GM10266 (cell line): ENCODE results near the gene POPDC3.

ENCODE experiments used
- DNase-seq: peaks from one replicate; pipeline ENCODE4 v3.0.0; 2012; ENCODE audit errors: extremely low spot score
- TF ChIP-seq, protein P1 (sequence below): IDR thresholded peaks from 2 replicates; pipeline ENCODE4 v1.5.1; 2012; ENCODE audit warnings: mild to moderate bottlenecking, low read depth; ENCODE audit not compliant: control insufficient read depth, insufficient read depth; ENCODE audit errors: missing control alignments

Gene POPDC3

DNA sequence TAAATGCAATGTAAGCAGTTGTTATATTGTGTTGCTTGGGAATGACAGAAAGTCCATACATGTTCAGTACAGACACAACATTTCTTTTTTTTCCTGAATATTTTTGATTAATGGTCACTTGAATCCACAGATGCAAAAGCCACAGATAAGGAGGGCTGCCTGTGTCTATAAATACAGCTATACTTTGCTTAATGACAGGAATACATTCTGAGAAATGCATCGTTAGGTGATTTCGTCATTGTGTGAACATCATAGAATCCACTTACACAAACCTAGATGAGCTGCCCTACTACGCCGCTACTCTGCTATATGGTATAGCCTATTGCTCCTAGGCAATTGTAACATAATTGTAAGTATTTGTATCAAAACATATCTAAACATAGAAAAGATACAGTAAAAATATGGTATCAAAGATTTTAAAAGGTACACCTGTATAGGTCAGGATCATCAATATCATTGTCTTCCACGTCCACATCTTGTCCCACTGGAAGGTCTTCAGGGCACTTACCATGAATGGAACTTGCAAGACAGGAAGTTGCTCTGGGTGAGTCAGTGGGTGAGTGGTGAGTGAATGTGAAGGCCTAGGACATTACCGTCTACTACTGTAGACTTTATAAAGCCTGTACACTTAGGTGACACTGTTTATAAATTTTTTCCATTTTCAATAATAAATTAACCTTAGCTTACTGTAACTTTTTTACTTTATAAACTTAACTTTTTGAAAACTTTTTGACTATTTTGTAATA is 27.9 kb upstream of the POPDC3 start:
- TF ChIP-seq, protein P1, sequence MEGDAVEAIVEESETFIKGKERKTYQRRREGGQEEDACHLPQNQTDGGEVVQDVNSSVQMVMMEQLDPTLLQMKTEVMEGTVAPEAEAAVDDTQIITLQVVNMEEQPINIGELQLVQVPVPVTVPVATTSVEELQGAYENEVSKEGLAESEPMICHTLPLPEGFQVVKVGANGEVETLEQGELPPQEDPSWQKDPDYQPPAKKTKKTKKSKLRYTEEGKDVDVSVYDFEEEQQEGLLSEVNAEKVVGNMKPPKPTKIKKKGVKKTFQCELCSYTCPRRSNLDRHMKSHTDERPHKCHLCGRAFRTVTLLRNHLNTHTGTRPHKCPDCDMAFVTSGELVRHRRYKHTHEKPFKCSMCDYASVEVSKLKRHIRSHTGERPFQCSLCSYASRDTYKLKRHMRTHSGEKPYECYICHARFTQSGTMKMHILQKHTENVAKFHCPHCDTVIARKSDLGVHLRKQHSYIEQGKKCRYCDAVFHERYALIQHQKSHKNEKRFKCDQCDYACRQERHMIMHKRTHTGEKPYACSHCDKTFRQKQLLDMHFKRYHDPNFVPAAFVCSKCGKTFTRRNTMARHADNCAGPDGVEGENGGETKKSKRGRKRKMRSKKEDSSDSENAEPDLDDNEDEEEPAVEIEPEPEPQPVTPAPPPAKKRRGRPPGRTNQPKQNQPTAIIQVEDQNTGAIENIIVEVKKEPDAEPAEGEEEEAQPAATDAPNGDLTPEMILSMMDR = no peak
- DNase-seq = no peak

DNA sequence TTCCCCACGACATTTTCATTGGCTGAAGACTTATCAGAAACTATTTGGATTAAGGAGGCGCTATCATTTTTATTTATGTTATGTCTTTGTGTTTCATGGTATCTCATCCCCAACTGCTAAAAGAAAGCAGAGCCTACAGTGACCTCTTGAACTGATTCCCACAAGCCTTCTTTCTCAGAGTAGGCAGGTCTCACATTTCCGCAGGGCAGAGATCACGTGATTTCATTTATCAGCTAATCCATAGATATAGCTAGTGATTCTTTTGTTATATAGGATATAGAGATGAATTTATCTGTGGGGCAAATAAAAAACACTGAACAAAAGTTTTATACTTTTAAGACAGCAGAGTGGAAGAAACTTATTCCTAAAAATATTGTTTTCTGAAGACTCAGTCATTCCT is 25.0 kb upstream of the POPDC3 start:
- TF ChIP-seq, protein P1 = no peak
- no peak for DNase-seq

DNA sequence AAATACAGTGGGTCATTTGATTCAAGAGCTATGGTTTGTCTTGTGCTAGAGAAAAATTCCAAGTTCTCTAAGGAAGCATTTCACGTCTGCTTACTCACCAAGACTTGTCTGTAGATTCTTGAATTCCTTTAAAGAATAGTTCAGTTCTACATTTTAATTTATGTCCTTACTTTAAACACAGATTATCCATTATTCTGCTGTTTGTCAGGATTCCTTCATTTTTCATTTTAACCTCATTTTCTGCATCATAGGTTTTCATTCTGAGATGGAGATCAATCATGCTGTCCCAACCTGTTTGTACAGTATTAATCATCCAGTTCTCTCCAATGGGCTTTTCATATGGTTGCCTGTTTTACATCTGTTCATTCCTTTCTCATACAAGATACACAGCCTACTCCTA is 24.5 kb upstream of the POPDC3 start:
- no peak for DNase-seq
- TF ChIP-seq, protein P1 = no peak

DNA sequence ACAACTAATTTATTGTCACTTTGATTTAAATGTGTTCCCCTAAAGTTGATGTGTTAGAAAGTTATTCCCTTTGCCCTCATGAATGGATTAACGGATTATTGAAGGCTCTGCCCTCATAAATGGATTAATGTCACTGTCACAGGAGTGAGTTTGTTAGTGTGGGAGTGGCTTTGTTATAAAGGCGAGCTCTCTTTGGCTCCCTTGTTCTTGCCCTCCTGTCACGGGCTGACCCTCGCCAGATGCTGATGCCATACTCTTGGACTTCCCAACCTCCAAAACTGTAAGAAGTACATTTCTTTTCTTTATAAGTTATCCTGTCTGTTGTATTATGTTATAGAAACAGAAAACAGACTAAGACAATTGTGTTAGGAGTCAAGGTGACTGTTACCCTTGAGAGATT is 22.7 kb upstream of the POPDC3 start:
- TF ChIP-seq, protein P1 = no peak
- no peak for DNase-seq

DNA sequence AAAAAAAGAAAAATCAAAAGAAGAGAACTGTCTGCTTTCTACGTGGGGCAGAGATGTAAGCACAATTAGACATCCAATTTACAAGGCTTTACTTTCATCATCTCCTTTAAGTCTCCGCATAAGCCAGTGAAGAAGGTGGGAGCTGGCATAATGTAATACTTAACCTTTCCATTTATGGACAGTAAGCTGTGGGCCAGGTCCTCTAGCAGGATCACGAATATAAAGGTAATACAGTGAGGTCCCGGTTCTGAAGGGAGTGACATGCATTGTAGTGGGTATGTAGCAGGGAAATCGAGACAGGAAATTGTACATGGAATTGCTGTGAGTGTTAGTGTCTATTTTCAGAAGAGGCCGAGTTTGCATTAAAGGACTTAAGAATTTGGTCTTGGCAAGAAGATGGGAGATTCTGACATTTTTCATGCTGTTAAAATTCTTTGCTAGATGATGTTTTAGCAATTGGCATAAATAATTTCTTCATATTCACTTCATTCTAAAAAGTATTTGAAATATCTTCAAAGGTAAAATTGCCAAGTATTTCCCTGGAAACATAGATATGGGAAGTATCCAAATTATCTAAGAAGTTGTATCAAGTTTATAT is 20.4 kb upstream of the POPDC3 start:
- TF ChIP-seq, protein P1 = no peak
- DNase-seq = no peak

DNA sequence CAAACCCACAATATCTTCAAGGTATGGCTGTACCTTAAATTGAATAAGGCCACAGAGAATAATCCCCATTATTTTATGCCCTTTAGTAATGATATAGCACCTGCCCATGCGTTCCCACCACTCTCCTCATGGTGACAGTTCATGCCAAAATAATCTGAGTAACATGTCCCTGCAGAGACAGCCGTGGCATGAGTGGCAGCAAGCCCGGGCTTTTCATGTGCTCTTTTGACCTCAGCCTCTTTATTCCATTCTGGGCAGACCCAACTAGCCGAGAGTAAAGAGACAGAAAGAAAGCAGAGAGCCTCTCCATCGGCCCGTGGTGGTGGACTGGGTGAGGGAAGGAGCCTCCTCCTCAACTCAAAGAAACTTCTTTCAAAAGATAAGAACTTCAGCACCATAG is 19.9 kb upstream of the POPDC3 start:
- TF ChIP-seq, protein P1 = no peak
- DNase-seq = no peak

DNA sequence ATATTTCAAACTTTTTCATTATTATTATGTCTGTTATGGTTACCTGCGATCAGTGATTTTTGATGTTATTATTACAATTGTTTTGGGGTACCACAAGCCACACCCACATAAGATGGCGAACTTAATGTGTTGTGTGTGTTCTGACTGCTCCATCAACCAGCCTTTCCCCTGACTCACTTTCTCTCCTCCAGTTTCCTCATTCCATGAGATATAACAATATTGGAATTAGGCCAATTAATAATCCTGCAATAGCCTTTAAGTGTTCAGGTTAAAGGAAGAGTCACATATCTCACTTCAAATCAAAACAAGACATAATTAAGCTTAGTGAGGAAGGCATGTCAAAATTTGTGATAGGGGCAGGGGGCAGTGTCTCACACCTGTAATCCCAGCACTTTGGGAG is 16.3 kb upstream of the POPDC3 start:
- no peak for DNase-seq
- TF ChIP-seq, protein P1 = no peak
